ENCODE results near the gene SRRM1.
"Not testable (repeated sequence)": the region's sequence is repeated elsewhere in the genome, so short reads cannot be mapped to it uniquely, and the experiment has no call there.

SRRM1 gene

GRCh38 chr1:24664507-24665033, 21.5 kb downstream of the SRRM1 start:
- no peak for TF ChIP-seq CTCF (IDR thresholded peaks at IDR 0.05; ENCODE audit: control extremely low read depth, extremely low read depth, low read depth, missing control alignments)
- CTCF ChIA-PET, result interaction anchor here (1.0 to 2.3 kb wide), 4 partner anchors 24 to 465 kb away, joined by 3 to 10 read pairs (median 4); no protein-coding TSS in a partner anchor
- POLR2A ChIA-PET, result interaction anchor here (0.7 kb wide), 1 partner anchor 481 kb away, joined by 3 read pairs; no protein-coding TSS in a partner anchor
- no peak for DNase-seq (ENCODE audit: extremely low spot score)

GRCh38 chr1:24666794-24667193, 23.7 kb downstream of the SRRM1 start:
- CTCF ChIA-PET, result interaction anchor here (1.2 kb wide), 1 partner anchor 9 kb away, joined by 3 read pairs; no protein-coding TSS in a partner anchor
- POLR2A ChIA-PET, result no interaction called here
- no peak for TF ChIP-seq CTCF (IDR thresholded peaks at IDR 0.05; ENCODE audit: control extremely low read depth, extremely low read depth, low read depth, missing control alignments)
- no peak for DNase-seq (ENCODE audit: extremely low spot score)

- POLR2A ChIA-PET; DNase-seq (ENCODE audit: extremely low spot score): not testable (repeated sequence)
- CTCF ChIA-PET, result interaction anchor here (1.2 to 2.9 kb wide), 3 partner anchors 9 to 159 kb away, joined by 3 to 18 read pairs (median 4); no protein-coding TSS in a partner anchor
Observed at GRCh38 chr1:24671372-24671771, 28.3 kb downstream of the SRRM1 start.

GRCh38 chr1:24672686-24673085, 29.6 kb downstream of the SRRM1 start:
- CTCF ChIA-PET, result interaction anchor here (1.0 to 5.9 kb wide), 2 partner anchors 16 to 18 kb away, joined by 3 to 29 read pairs; no protein-coding TSS in a partner anchor
- POLR2A ChIA-PET; DNase-seq (ENCODE audit: extremely low spot score): not testable (repeated sequence)

- DNase-seq (ENCODE audit: extremely low spot score), result no peak
- ChIA-PET CTCF (interaction anchor here (1.0 to 5.9 kb wide), 4 partner anchors 16 to 159 kb away, joined by 3 to 29 read pairs (median 6); no protein-coding TSS in a partner anchor), POLR2A (no interaction called here)
- TF ChIP-seq CTCF (IDR thresholded peaks at IDR 0.05; ENCODE audit: control extremely low read depth, extremely low read depth, low read depth, missing control alignments), result no peak
Observed at GRCh38 chr1:24673341-24673740, 30.2 kb downstream of the SRRM1 start.

GRCh38 chr1:24678421-24678820, 35.3 kb downstream of the SRRM1 start:
- DNase-seq (ENCODE audit: extremely low spot score); POLR2A ChIA-PET; CTCF ChIA-PET: not testable (repeated sequence)

- no peak for DNase-seq (ENCODE audit: extremely low spot score)
- no peak for TF ChIP-seq CTCF (IDR thresholded peaks at IDR 0.05; ENCODE audit: control extremely low read depth, extremely low read depth, low read depth, missing control alignments)
- ChIA-PET CTCF (interaction anchor here (0.9 to 1.8 kb wide), 3 partner anchors 9 to 151 kb away, joined by 3 to 10 read pairs (median 3); no protein-coding TSS in a partner anchor), POLR2A (no interaction called here)
Observed at GRCh38 chr1:24679725-24680124, 36.6 kb downstream of the SRRM1 start.

GRCh38 chr1:24683713-24684162, 40.6 kb downstream of the SRRM1 start:
- CTCF ChIA-PET, result interaction anchor here (0.6 to 3.6 kb wide), 7 partner anchors 14 to 164 kb away, joined by 3 to 18 read pairs (median 7); no protein-coding TSS in a partner anchor
- DNase-seq (ENCODE audit: extremely low spot score), result no peak
- TF ChIP-seq CTCF (IDR thresholded peaks at IDR 0.05; ENCODE audit: control extremely low read depth, extremely low read depth, low read depth, missing control alignments), result no peak
- POLR2A ChIA-PET, result interaction anchor here (0.9 kb wide), 1 partner anchor 62 kb away, joined by 3 read pairs; the partner anchor contains the start of gene CLIC4

Measured in GM10248 (cell line).